ENCODE results near the gene KLF17. TPM values are rescaled to one million over a fixed set of nuclear protein-coding genes. Genes with fewer than 3 reads are reported as not detected.

The KLF17 gene
- total RNA-seq, 1 donor from 2014 or later: not detected

- Histone ChIP-seq H3K9ac (no peak overlapping the region), H3K4me1 (no peaks in the 10 kb centered on the region), H3K4me2 (no peak overlapping the region), H2AFZ (replicated peaks) (peak overlapping the region; percentile 55), H3K9me3 (ENCODE audit: low read depth) (no peaks in the 10 kb centered on the region), H3F3A (ENCODE audit: low read depth) (no peaks in the 10 kb centered on the region), H4K20me1 (ENCODE audit: low read depth) (no peaks in the 10 kb centered on the region), H3K79me2 (ENCODE audit: low read depth) (no peaks in the 10 kb centered on the region), H3K4me3 (no peak overlapping the region), H3K27ac (no peak overlapping the region), H3K27me3 (no peaks in the 10 kb centered on the region), H3K36me3 (no peaks in the 10 kb centered on the region)
- TF ChIP-seq, protein P1, sequence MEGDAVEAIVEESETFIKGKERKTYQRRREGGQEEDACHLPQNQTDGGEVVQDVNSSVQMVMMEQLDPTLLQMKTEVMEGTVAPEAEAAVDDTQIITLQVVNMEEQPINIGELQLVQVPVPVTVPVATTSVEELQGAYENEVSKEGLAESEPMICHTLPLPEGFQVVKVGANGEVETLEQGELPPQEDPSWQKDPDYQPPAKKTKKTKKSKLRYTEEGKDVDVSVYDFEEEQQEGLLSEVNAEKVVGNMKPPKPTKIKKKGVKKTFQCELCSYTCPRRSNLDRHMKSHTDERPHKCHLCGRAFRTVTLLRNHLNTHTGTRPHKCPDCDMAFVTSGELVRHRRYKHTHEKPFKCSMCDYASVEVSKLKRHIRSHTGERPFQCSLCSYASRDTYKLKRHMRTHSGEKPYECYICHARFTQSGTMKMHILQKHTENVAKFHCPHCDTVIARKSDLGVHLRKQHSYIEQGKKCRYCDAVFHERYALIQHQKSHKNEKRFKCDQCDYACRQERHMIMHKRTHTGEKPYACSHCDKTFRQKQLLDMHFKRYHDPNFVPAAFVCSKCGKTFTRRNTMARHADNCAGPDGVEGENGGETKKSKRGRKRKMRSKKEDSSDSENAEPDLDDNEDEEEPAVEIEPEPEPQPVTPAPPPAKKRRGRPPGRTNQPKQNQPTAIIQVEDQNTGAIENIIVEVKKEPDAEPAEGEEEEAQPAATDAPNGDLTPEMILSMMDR (IDR thresholded peaks at IDR 0.05): no peak
- no peak for TF ChIP-seq EZH2phosphoT487 (IDR thresholded peaks at IDR 0.05)
- no peak for TF ChIP-seq EZH2 (IDR thresholded peaks at IDR 0.05)
- DNase-seq (ENCODE audit: low spot score): no peak
- Mint-ChIP-seq H3K4me1 (peaks cover 15% of the 10 kb centered on the region), H3K4me3 (no peak overlapping the region), H3K27ac (no peak overlapping the region), H3K9me3 (no peaks in the 10 kb centered on the region), H3K27me3 (ENCODE audit: insufficient read depth, low read depth) (peaks cover 3% of the 10 kb centered on the region), H3K36me3 (no peaks in the 10 kb centered on the region)
Observed at GRCh38 chr1:44076066-44076465, 42.6 kb upstream of the KLF17 start.

- H3K9me3 Mint-ChIP-seq: no peaks in the 10 kb centered on the region
Observed at GRCh38 chr1:44077421-44077820, 41.2 kb upstream of the KLF17 start.

DNA sequence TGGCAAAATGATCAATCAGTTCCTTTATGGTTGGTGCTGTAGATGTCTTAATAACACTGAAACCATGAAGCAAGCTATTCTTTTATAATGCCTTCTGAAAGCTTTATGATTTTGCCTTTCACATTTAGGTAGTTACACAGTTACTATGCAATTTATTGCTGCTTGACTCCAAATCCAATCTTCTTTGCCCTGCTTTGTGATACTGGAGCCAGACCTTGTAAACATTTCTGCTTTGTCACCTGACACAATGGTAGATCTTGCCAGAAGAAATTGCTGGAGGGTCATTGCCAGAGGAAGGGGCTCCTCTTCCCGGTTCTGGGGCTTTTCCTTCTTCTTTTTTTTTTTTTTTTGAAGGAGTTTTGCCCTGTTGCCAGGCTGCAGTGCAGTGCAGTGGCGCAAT is 40.5 kb upstream of the KLF17 start:
- Histone ChIP-seq H3K36me3 (no peaks in the 10 kb centered on the region), H3K9ac (no peak overlapping the region), H2AFZ (replicated peaks) (no peak overlapping the region), H3K9me3 (ENCODE audit: low read depth) (no peaks in the 10 kb centered on the region), H3K27ac (no peak overlapping the region), H3F3A (ENCODE audit: low read depth) (no peaks in the 10 kb centered on the region), H3K27me3 (no peaks in the 10 kb centered on the region), H3K4me1 (no peaks in the 10 kb centered on the region), H4K20me1 (ENCODE audit: low read depth) (no peaks in the 10 kb centered on the region), H3K79me2 (ENCODE audit: low read depth) (no peaks in the 10 kb centered on the region), H3K4me3 (no peak overlapping the region), H3K4me2 (no peak overlapping the region)
- Mint-ChIP-seq H3K27ac (no peak overlapping the region), H3K4me3 (no peak overlapping the region), H3K36me3 (no peaks in the 10 kb centered on the region), H3K9me3 (no peaks in the 10 kb centered on the region), H3K27me3 (ENCODE audit: insufficient read depth, low read depth) (peaks cover 3% of the 10 kb centered on the region), H3K4me1 (peaks cover 15% of the 10 kb centered on the region)
- no peak for TF ChIP-seq EZH2phosphoT487 (IDR thresholded peaks at IDR 0.05)
- no peak for TF ChIP-seq EZH2 (IDR thresholded peaks at IDR 0.05)
- TF ChIP-seq, protein P1 (IDR thresholded peaks at IDR 0.05): no peak
- DNase-seq (ENCODE audit: low spot score): no peak

More at GRCh38 chr1:44077421-44077820, 41.2 kb upstream of the KLF17 start:
- Mint-ChIP-seq H3K27ac (no peak overlapping the region), H3K4me1 (peaks cover 15% of the 10 kb centered on the region), H3K4me3 (no peak overlapping the region), H3K27me3 (ENCODE audit: insufficient read depth, low read depth) (peaks cover 3% of the 10 kb centered on the region), H3K36me3 (no peaks in the 10 kb centered on the region)
- no peaks in the 10 kb centered on the region for H3F3A ChIP-seq (ENCODE audit: low read depth)
- no peak for DNase-seq (ENCODE audit: low spot score)
- no peaks in the 10 kb centered on the region for H3K79me2 ChIP-seq (ENCODE audit: low read depth)
- no peak overlapping the region for H3K4me3 ChIP-seq
- TF ChIP-seq EZH2 (IDR thresholded peaks at IDR 0.05): no peak
- TF ChIP-seq EZH2phosphoT487 (IDR thresholded peaks at IDR 0.05): no peak
- TF ChIP-seq, protein P1 (IDR thresholded peaks at IDR 0.05): no peak
- H3K9me3 ChIP-seq (ENCODE audit: low read depth): no peaks in the 10 kb centered on the region
- H3K27me3 ChIP-seq: no peaks in the 10 kb centered on the region
- H3K9ac ChIP-seq: no peak overlapping the region
- no peaks in the 10 kb centered on the region for H3K4me1 ChIP-seq
- H3K36me3 ChIP-seq: no peaks in the 10 kb centered on the region
- no peak overlapping the region for H3K4me2 ChIP-seq
- no peak overlapping the region for H2AFZ ChIP-seq (replicated peaks)
- no peak overlapping the region for H3K27ac ChIP-seq
- no peaks in the 10 kb centered on the region for H4K20me1 ChIP-seq (ENCODE audit: low read depth)
